IMR-90 (cell line): ENCODE data around the gene PLAC9. TPM values are rescaled to one million over a fixed set of nuclear protein-coding genes. Genes with fewer than 3 reads are reported as not detected.

ENCODE experiments used
- ATAC-seq: fragments of 200-7000 bp; cut with Tn5 transposase; 2 replicates; pipeline ENCODE4 v1.9.1; 2020; ENCODE audit warnings: low read depth, mild to moderate bottlenecking, moderate library complexity
- BruUV-seq: library from RNA; stranded (reverse); fragments of 400-500 nt; replicated peaks from 2 replicates; lab custom pipeline; 2021; lab: Mats Ljungman, UMichigan
- CTCF ChIA-PET: fragments of 300-600 bp; formaldehyde crosslinking; extraction: SDS; loops from one replicate; lab custom pipeline; 2021; ENCODE audit warnings: antibody characterized with exemption; lab: Yijun Ruan, JAX
- POLR2A ChIA-PET: fragments of 300-600 bp; sonication (Branson Sonifier 250); formaldehyde crosslinking; loops from one replicate; lab custom pipeline; 2022; ENCODE audit warnings: antibody characterized with exemption; ENCODE audit not compliant: unreplicated experiment; lab: Charles Lee
- DNase-seq: peaks from one replicate; pipeline ENCODE4 v3.0.0; 2013
- H2AFZ ChIP-seq: replicated peaks from 2 replicates; pipeline ENCODE3; 2013; ENCODE audit warnings: low read length, mild to moderate bottlenecking; ENCODE audit not compliant: poor library complexity
- H2AK5ac ChIP-seq: 2 replicates; pipeline ENCODE4 v1.6.1; 2013; ENCODE audit warnings: low read depth, low read length, inconsistent platforms
- H2AK9ac ChIP-seq: replicated peaks from 2 replicates; pipeline ENCODE3; 2013; ENCODE audit warnings: mild to moderate bottlenecking, low read depth, low read length, moderate library complexity; ENCODE audit not compliant: poor library complexity
- H2BK120ac ChIP-seq: 2 replicates; pipeline ENCODE4 v1.6.1; 2013; ENCODE audit warnings: low read depth, low read length, inconsistent platforms
- H2BK15ac ChIP-seq: 3 replicates; pipeline ENCODE4 v1.6.1; 2013; ENCODE audit warnings: low read depth, low read length, inconsistent platforms
- H2BK20ac ChIP-seq: 2 replicates; pipeline ENCODE4 v1.6.1; 2013; ENCODE audit warnings: low read depth, mild to moderate bottlenecking, inconsistent platforms, low read length, moderate library complexity
- H2BK5ac ChIP-seq: 2 replicates; pipeline ENCODE4 v1.6.1; 2013; ENCODE audit warnings: mild to moderate bottlenecking, low read depth, low read length, inconsistent platforms; ENCODE audit not compliant: poor library complexity, severe bottlenecking
- H3K14ac ChIP-seq: replicated peaks from 2 replicates; pipeline ENCODE4 v1.6.1; 2013; ENCODE audit warnings: low read depth, low read length, inconsistent platforms
- H3K18ac ChIP-seq: 2 replicates; pipeline ENCODE4 v1.6.1; 2013; ENCODE audit warnings: low read depth, low read length, control low read depth
- H3K23ac ChIP-seq: 2 replicates; pipeline ENCODE4 v1.6.1; 2013; ENCODE audit warnings: low read depth, low read length, inconsistent platforms
- H3K27ac ChIP-seq: 2 replicates; pipeline ENCODE4 v1.5.1; 2013; ENCODE audit warnings: mild to moderate bottlenecking, control low read depth, low read length; ENCODE audit not compliant: insufficient read depth
- H3K27me3 ChIP-seq: 2 replicates; pipeline ENCODE4 v1.6.1; 2013; ENCODE audit warnings: low read length; ENCODE audit not compliant: control insufficient read depth, insufficient read depth
- H3K36me3 ChIP-seq: 2 replicates; pipeline ENCODE4 v1.6.1; 2013; ENCODE audit warnings: low read length, mixed read lengths; ENCODE audit not compliant: control insufficient read depth, insufficient read depth
- H3K4ac ChIP-seq: 2 replicates; pipeline ENCODE4 v1.6.1; 2013; ENCODE audit warnings: low read depth, low read length, inconsistent platforms
- H3K4me1 ChIP-seq: 2 replicates; pipeline ENCODE4 v1.6.1; 2013; ENCODE audit warnings: low read length, mixed read lengths; ENCODE audit not compliant: control insufficient read depth, insufficient read depth
- H3K4me2 ChIP-seq: 2 replicates; pipeline ENCODE4 v1.6.1; 2013; ENCODE audit warnings: low read depth, mild to moderate bottlenecking, control low read depth, low read length, moderate library complexity
- H3K4me3 ChIP-seq: 2 replicates; pipeline ENCODE4 v1.5.1; 2013; ENCODE audit warnings: low read depth, mild to moderate bottlenecking, control low read depth, low read length, moderate library complexity; ENCODE audit not compliant: insufficient read depth
- H3K56ac ChIP-seq: 2 replicates; pipeline ENCODE4 v1.6.1; 2013; ENCODE audit warnings: low read length, inconsistent platforms; ENCODE audit not compliant: insufficient read depth; ENCODE audit errors: extremely low read depth
- H3K79me1 ChIP-seq, 2 experiments: 2 replicates each; pipeline ENCODE4 v1.6.1; 2013; ENCODE audit warnings: low read length in 2 of 2, inconsistent platforms in 1 of 2, low read depth in 1 of 2
- H3K9ac ChIP-seq: 2 replicates; pipeline ENCODE4 v1.6.1; 2013; ENCODE audit warnings: low read depth, low read length, control low read depth
- H3K9me1 ChIP-seq: 2 replicates; pipeline ENCODE4 v1.6.1; 2013; ENCODE audit warnings: low read length, inconsistent platforms; ENCODE audit not compliant: insufficient read depth
- H3K9me3 ChIP-seq: 2 replicates; pipeline ENCODE4 v1.6.1; 2013; ENCODE audit warnings: low read length; ENCODE audit not compliant: control insufficient read depth, insufficient read depth
- H4K20me1 ChIP-seq: 2 replicates; pipeline ENCODE4 v1.6.1; 2013; ENCODE audit warnings: low read length, inconsistent platforms; ENCODE audit not compliant: insufficient read depth
- H4K5ac ChIP-seq: 2 replicates; pipeline ENCODE4 v1.6.1; 2013; ENCODE audit warnings: mild to moderate bottlenecking, low read depth, low read length, control low read depth
- H4K8ac ChIP-seq, 2 experiments: 2 replicates each; pipeline ENCODE4 v1.6.1; 2013; ENCODE audit warnings: low read depth in 2 of 2, low read length in 2 of 2, control low read depth in 1 of 2, inconsistent platforms in 1 of 2
- H4K91ac ChIP-seq: 2 replicates; pipeline ENCODE4 v1.6.1; 2013; ENCODE audit warnings: low read depth, low read length, inconsistent platforms; ENCODE audit not compliant: insufficient read depth
- BHLHE40 ChIP-seq: fragments of 150-350 bp; IDR thresholded peaks from 2 replicates; pipeline ENCODE4 v1.6.1; 2016; ENCODE audit warnings: mild to moderate bottlenecking, low read depth, low read length
- CHD1 ChIP-seq: IDR thresholded peaks from 2 replicates; pipeline ENCODE4 v1.6.1; 2012; ENCODE audit warnings: low read depth, low read length, improper control_type of control experiment
- CTCF ChIP-seq: conservative IDR thresholded peaks from 2 replicates; pipeline ENCODE4 v1.5.1; 2012; ENCODE audit warnings: mild to moderate bottlenecking, low read depth, low read length, improper control_type of control experiment
- FOS ChIP-seq: fragments of 150-350 bp; IDR thresholded peaks from 2 replicates; pipeline ENCODE4 v1.6.1; 2016; ENCODE audit warnings: low read depth, low read length
- MAFK ChIP-seq: IDR thresholded peaks from 2 replicates; pipeline ENCODE4 v1.6.1; 2012; ENCODE audit warnings: low read depth, low read length, improper control_type of control experiment
- MAZ ChIP-seq: IDR thresholded peaks from 2 replicates; pipeline ENCODE4 v1.6.1; 2012; ENCODE audit warnings: low read depth, mild to moderate bottlenecking, low read length, improper control_type of control experiment, moderate library complexity, borderline replicate concordance
- NFE2L2 ChIP-seq: fragments of 150-350 bp; IDR thresholded peaks from 2 replicates; pipeline ENCODE4 v1.6.1; 2016; ENCODE audit warnings: low read depth, mild to moderate bottlenecking, low read length
- POLR2A ChIP-seq: IDR thresholded peaks from 2 replicates; pipeline ENCODE4 v1.6.1; 2012; ENCODE audit warnings: mild to moderate bottlenecking, low read depth, low read length
- RAD21 ChIP-seq: IDR thresholded peaks from 2 replicates; pipeline ENCODE4 v1.6.1; 2012; ENCODE audit warnings: low read length, improper control_type of control experiment
- RFX5 ChIP-seq: IDR thresholded peaks from 2 replicates; pipeline ENCODE4 v1.8.0; 2012; ENCODE audit warnings: low read depth, mild to moderate bottlenecking, low read length, moderate library complexity
- SMC3 ChIP-seq: fragments of 150-350 bp; IDR thresholded peaks from 2 replicates; pipeline ENCODE4 v1.6.1; 2016; ENCODE audit warnings: low read depth, mild to moderate bottlenecking, antibody characterized with exemption, low read length, moderate library complexity
- USF2 ChIP-seq: fragments of 150-350 bp; IDR thresholded peaks from 2 replicates; pipeline ENCODE4 v1.6.1; 2017; ENCODE audit warnings: mild to moderate bottlenecking, antibody characterized with exemption, low read length, low read depth
- WGBS, 2 experiments: methylation state at CpG; one replicate each; pipeline versions ENCODE4 v1.1.5 to v1.1.7; 2013; ENCODE audit warnings: missing lambda C conversion rate in 2 of 2; ENCODE audit not compliant: insufficient read length in 1 of 2; ENCODE audit errors: extremely low coverage in 2 of 2; 5-methylcytosine and 5-hydroxymethylcytosine counted together
- dilution Hi-C: fragments of 300-500 bp; cut with HindIII; formaldehyde crosslinking; loops from one replicate; pipeline ENCODE4 v1.14.3; 2018; ENCODE audit warnings: low sequenced_read_pairs; ENCODE audit not compliant: unreplicated experiment
- in situ Hi-C: fragments of 300-500 bp; cut with MboI; formaldehyde crosslinking; loops from 3 replicates; pipeline ENCODE4 v1.14.3; 2019; ENCODE audit warnings: low sequenced_read_pairs, inconsistent platforms, mixed read lengths
- intact Hi-C: fragments of 100-400 bp; cut with micrococcal nuclease; formaldehyde crosslinking; loops from 2 replicates; pipeline ENCODE4 v1.10.0; 2022
- polyA plus RNA-seq, 3 experiments: library from polyadenylated mRNA; depleted of rRNA; stranded (reverse); fragments of >200 nt; gene quantifications; 2 replicates each; pipeline ENCODE4 v1.2.3, GENCODE V29; 2012; ENCODE audit warnings: low replicate concordance in 1 of 3
- total RNA-seq: library from RNA; depleted of rRNA; stranded (reverse); fragments of >200 nt; gene quantifications from 2 replicates; pipeline ENCODE4 v1.2.3, GENCODE V29; 2012
- TF ChIP-seq, protein P1 (sequence below): fragments of 150-350 bp; IDR thresholded peaks from 2 replicates; pipeline ENCODE4 v1.6.1; 2016; ENCODE audit warnings: low read depth, mild to moderate bottlenecking, low read length, moderate library complexity, borderline replicate concordance

Gene PLAC9
- total and polyA plus RNA-seq, 2 of the 4 experiments (the other 2 are of a cell fraction): 1.6 to 12.2 TPM

DNA sequence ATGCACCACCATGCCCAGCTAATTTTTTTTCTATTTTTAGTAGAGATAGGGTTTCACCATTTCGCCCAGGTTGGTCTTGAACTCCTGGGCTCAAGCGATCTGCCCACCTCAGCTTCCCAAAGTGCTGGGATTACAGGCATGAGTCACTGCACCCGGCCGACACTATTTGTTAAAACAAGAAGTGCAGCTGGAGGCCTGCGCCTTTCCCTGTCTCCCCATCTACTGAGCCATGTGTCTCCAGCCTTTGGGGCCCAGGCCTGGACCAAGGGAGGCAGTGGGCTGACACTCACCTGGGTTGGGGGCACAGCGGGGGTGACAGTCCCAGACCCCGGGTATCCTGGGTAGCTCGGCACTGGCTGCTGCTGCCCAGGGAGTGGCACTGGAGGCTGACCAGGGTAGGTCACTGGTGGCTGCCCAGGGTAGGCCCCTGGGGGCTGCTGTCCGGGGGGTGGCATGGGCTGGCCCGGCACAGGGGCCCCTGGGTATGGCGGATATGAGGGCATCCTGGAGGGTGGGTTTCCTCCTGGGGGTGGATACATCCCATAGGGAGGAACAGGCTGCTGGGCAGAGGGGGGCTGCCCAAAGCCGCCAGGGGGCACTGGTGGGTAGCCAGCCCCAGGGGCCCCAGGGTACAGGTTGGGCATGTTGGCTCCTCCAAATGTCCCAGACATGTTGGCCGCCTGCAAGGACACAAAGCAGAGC is 36.3 kb downstream of the PLAC9 start:
- Histone ChIP-seq H3K56ac (no peak overlapping the region), H3K36me3 (peaks cover 55% of the 10 kb centered on the region), H4K8ac (no peak overlapping the region), H3K9me1 (peaks cover 44% of the 10 kb centered on the region), H3K79me1 (peaks cover 23 to 100% of the 10 kb centered on the region in 2 experiments), H3K23ac (no peak overlapping the region), H2AK9ac (no peak overlapping the region), H3K27ac (no peak overlapping the region; the same call in 1 of the 2 replicates), H3K18ac (no peak overlapping the region), H4K5ac (no peak overlapping the region), H3K4me2 (no peak overlapping the region), H4K91ac (no peak overlapping the region; the same call in 1 of the 2 replicates), H3K9ac (no peak overlapping the region), H4K20me1 (peaks cover 36% of the 10 kb centered on the region), H3K4me3 (no peak overlapping the region), H3K14ac (no peak overlapping the region), H2BK15ac (no peak overlapping the region), H3K27me3 (no peaks in the 10 kb centered on the region), H2BK120ac (no peak overlapping the region), H3K4ac (no peak overlapping the region), H2BK20ac (no peak overlapping the region), H3K4me1 (peaks cover 28% of the 10 kb centered on the region), H2BK5ac (no peak overlapping the region), H2AFZ (peak overlapping the region; percentile 24), H2AK5ac (peak overlapping the region; percentile 32; the same call in 1 of the 2 replicates), H3K9me3 (no peaks in the 10 kb centered on the region)
- POLR2A ChIA-PET: no interaction called here
- no CpG with 5 or more reads among the region's 13 CpGs for WGBS, 2 experiments
- peak; percentile 47 for DNase-seq
- TF ChIP-seq CHD1 (no peak), BHLHE40 (no peak), SMC3 (no peak), RFX5 (no peak), RAD21 (no peak), POLR2A (no peak), MAZ (no peak), FOS (no peak), MAFK (no peak), NFE2L2 (no peak), CTCF (no peak), USF2 (no peak)
- TF ChIP-seq, protein P1, sequence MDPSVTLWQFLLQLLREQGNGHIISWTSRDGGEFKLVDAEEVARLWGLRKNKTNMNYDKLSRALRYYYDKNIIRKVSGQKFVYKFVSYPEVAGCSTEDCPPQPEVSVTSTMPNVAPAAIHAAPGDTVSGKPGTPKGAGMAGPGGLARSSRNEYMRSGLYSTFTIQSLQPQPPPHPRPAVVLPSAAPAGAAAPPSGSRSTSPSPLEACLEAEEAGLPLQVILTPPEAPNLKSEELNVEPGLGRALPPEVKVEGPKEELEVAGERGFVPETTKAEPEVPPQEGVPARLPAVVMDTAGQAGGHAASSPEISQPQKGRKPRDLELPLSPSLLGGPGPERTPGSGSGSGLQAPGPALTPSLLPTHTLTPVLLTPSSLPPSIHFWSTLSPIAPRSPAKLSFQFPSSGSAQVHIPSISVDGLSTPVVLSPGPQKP: no peak
- no TSS peak for BruUV-seq
- ATAC-seq: peak; percentile 22
- intact Hi-C loops: no loop called here
- in situ Hi-C loops: loop anchor here (25.0 kb wide), 1 partner anchor 293 kb away; the partner anchor contains the start of gene TSPAN14
- dilution Hi-C loops: no loop called here
- CTCF ChIA-PET: interaction anchor here (0.8 to 0.9 kb wide), 2 partner anchors 15 to 19 kb away, joined by 3 to 4 read pairs; no protein-coding TSS in a partner anchor
